Right lobe of liver (tissue), 6 donors: ENCODE data around the gene GRP. TPM values are rescaled to one million over a fixed set of nuclear protein-coding genes. Genes with fewer than 3 reads are reported as not detected.

ENCODE experiments used
- ATAC-seq, 4 donors: fragments of 200-7000 bp; cut with Tn5 transposase; one replicate each; pipeline ENCODE4 v1.9.1; 2020; ENCODE audit warnings: mild to moderate bottlenecking in 4 of 4, moderate library complexity in 4 of 4
- DNase-seq, 3 donors: peaks; one replicate each; pipeline ENCODE4 v3.0.0-alpha.2; 2020
- H3K27ac ChIP-seq, 3 donors: fragments of 200-600 bp; one replicate each; pipeline ENCODE4 v1.8.0; 2022
- H3K27me3 ChIP-seq, 2 donors: fragments of 200-600 bp; one replicate each; pipeline ENCODE4 v1.8.0; 2022
- H3K36me3 ChIP-seq, 4 donors: fragments of 200-600 bp; sonication (generic) in 1 of 4; one replicate each; pipeline versions ENCODE4 v1.5.1 to v1.8.0; 2017 to 2022; ENCODE audit warnings: control low read depth in 1 of 4
- H3K4me1 ChIP-seq, 4 donors: fragments of 200-600 bp; sonication (generic) in 1 of 4; one replicate each; pipeline versions ENCODE4 v1.5.1 to v1.8.0; 2017 to 2022; ENCODE audit warnings: control low read depth in 1 of 4
- H3K4me3 ChIP-seq, 3 donors: fragments of 200-600 bp; one replicate each; pipeline ENCODE4 v1.8.0; 2022
- H3K9me3 ChIP-seq, 4 donors: fragments of 200-600 bp; sonication (generic) in 1 of 4; one replicate each; pipeline versions ENCODE4 v1.5.1 to v1.8.0; 2017 to 2022; ENCODE audit warnings: control low read depth in 1 of 4
- POLR2A ChIP-seq: fragments of 450-650 bp; IDR thresholded peaks from one replicate; pipeline ENCODE4 v1.6.1; 2017; ENCODE audit warnings: antibody characterized with exemption, mild to moderate bottlenecking
- WGBS: methylation state at CpG from one replicate; pipeline ENCODE4 v1.1.6; 2018; ENCODE audit warnings: low coverage, low lambda C conversion rate; ENCODE audit not compliant: insufficient coverage; ENCODE audit errors: missing lambda C conversion rate; 5-methylcytosine and 5-hydroxymethylcytosine counted together
- intact Hi-C, 2 donors: fragments of 100-400 bp; cut with DNase I; formaldehyde crosslinking; loops; one replicate each; pipeline versions ENCODE4 v1.11.2 to v1.14.1; 2022
- total RNA-seq, 6 experiments: library from RNA; depleted of rRNA in 2 of 6; stranded (reverse); fragments of >200 nt in 2 of 6; fragmentation: NEBNext Ultra II Directional in 3 of 6; extraction: Animal tissue kit (Norgen Biotek cat#: 25700) in 3 of 6; gene quantifications; one replicate each; pipeline versions ENCODE4 v1.1.0 to v1.2.4, GENCODE V29; 2016 to 2023
- TF ChIP-seq, protein P1 (sequence below), 4 donors: fragments of 200-600 bp in 3 of 4; fragments of 450-650 bp in 1 of 4; IDR thresholded peaks; one replicate each; pipeline versions ENCODE4 v1.5.1 to v1.8.0; 2016 to 2022; ENCODE audit warnings: antibody characterized with exemption in 4 of 4, mild to moderate bottlenecking in 2 of 4
- donor health status: DM: no; HTN: yes; CAD: no.
- donor health status: DM: no; HTN: no; CAD: no.
- donor health status: DM: no; HTN: no; CAD: no.
- donor health status: DM: no; HTN: yes; CAD: no.
- donor health status: DM: no; HTN: yes; CAD: no.

GRP gene
- total RNA-seq, 6 experiments from 2014 or later: not detected

DNA sequence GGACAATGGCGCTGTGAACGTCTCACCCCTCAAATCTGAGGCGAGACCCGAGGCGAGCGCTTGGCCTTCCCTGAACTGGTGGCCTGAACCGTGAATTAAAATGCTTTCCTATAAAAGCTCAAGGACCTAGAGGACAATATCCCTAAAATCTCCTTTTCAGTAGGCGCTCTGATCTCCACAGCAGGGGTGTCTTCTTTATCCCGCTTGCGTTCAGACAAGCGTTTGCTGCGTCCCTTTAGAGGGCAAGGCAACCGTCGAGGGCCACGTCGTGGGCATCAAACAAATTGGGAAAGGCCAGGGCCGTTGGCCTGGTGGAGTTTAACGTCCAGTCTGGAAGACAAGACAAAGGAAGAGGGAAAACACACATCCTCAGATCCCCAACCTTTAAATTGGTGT lies 54.6 kb downstream of the GRP start:
- no peaks in the 10 kb centered on the region for H3K9me3 ChIP-seq
- H3K27ac ChIP-seq: no peak overlapping the region
- H3K36me3 ChIP-seq: no peaks in the 10 kb centered on the region
- DNase-seq: no peak
- no peak for ATAC-seq
- WGBS: 18% methylated on average over 12 of the region's 18 CpGs
- H3K4me3 ChIP-seq: no peak overlapping the region
- H3K4me1 ChIP-seq: peaks cover 0 to 20% (median 2%) of the 10 kb centered on the region in 4 donors
- intact Hi-C loops: no loop called here
- H3K27me3 ChIP-seq: peaks cover 11 to 50% of the 10 kb centered on the region in 2 donors
- TF ChIP-seq, protein P1, sequence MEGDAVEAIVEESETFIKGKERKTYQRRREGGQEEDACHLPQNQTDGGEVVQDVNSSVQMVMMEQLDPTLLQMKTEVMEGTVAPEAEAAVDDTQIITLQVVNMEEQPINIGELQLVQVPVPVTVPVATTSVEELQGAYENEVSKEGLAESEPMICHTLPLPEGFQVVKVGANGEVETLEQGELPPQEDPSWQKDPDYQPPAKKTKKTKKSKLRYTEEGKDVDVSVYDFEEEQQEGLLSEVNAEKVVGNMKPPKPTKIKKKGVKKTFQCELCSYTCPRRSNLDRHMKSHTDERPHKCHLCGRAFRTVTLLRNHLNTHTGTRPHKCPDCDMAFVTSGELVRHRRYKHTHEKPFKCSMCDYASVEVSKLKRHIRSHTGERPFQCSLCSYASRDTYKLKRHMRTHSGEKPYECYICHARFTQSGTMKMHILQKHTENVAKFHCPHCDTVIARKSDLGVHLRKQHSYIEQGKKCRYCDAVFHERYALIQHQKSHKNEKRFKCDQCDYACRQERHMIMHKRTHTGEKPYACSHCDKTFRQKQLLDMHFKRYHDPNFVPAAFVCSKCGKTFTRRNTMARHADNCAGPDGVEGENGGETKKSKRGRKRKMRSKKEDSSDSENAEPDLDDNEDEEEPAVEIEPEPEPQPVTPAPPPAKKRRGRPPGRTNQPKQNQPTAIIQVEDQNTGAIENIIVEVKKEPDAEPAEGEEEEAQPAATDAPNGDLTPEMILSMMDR (IDR thresholded peaks at IDR 0.05): no peak

DNA sequence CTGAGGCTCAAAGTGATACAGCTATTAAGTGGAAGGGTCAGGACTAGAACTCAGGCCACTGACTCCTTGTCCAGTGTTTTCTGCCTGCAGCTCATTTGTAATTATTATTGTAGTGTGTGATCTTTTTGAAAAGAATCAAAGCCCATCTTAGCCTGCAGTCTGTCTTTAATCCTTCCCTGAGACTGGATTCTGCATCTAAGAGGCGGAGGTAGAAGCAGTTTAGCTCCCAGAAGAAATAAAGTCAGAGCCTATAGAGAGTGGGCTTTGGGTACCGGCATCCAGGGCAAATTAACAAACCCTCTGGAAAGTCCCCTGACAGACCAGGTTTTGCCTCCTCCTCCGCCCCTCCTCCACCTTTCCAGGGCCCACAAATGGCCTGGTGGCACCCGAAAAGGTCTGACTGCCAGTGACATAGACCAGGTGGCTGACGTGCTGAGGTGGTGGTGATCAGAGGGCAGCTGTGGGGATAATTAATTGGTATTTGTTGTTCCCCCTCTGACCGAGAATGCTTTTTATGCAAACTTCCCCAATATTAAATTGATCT lies 55.5 kb downstream of the GRP start:
- 14% methylated on average over 5 of the region's 6 CpGs for WGBS
- ATAC-seq (no peak), DNase-seq (no peak)
- no peak overlapping the region for H3K4me3 ChIP-seq
- no peaks in the 10 kb centered on the region for H3K9me3 ChIP-seq
- peaks cover 11 to 46% of the 10 kb centered on the region in 2 donors for H3K27me3 ChIP-seq
- TF ChIP-seq POLR2A: no peak
- TF ChIP-seq, protein P1 (IDR thresholded peaks at IDR 0.05): no peak
- no peak overlapping the region for H3K27ac ChIP-seq
- no peaks in the 10 kb centered on the region for H3K36me3 ChIP-seq
- peaks cover 0 to 20% (median 2%) of the 10 kb centered on the region in 4 donors for H3K4me1 ChIP-seq
- intact Hi-C loops: no loop called here

DNA sequence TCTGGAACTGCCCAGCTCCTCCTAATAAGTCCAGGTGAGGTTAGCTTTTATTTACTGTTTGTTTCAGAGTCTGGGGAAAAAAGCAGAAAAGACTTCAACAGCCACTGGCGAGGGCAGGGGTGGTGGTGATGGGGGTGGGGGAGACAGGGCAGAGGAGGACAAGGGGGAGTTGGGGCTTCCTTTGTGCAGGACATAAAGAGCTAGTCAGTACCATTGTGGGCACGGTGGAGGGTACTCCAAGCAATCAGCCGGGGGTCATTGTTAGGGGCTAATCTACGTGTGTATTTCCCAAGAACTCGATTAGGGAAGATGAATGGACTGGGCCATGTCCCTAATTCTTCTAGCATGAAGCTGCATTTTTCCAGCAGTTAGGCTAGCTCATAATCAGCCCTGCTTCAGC lies 56.1 kb downstream of the GRP start:
- WGBS: 18% methylated on average over 4 of the region's 5 CpGs
- no peak overlapping the region for H3K27ac ChIP-seq
- H3K36me3 ChIP-seq: no peaks in the 10 kb centered on the region
- TF ChIP-seq POLR2A: no peak
- TF ChIP-seq, protein P1 (IDR thresholded peaks at IDR 0.05): no peak
- peaks cover 10 to 41% of the 10 kb centered on the region in 2 donors for H3K27me3 ChIP-seq
- DNase-seq (no peak), ATAC-seq (no peak)
- H3K9me3 ChIP-seq: no peaks in the 10 kb centered on the region
- intact Hi-C loops: no loop called here
- peaks cover 0 to 20% (median 2%) of the 10 kb centered on the region in 4 donors for H3K4me1 ChIP-seq
- H3K4me3 ChIP-seq: no peak overlapping the region

DNA sequence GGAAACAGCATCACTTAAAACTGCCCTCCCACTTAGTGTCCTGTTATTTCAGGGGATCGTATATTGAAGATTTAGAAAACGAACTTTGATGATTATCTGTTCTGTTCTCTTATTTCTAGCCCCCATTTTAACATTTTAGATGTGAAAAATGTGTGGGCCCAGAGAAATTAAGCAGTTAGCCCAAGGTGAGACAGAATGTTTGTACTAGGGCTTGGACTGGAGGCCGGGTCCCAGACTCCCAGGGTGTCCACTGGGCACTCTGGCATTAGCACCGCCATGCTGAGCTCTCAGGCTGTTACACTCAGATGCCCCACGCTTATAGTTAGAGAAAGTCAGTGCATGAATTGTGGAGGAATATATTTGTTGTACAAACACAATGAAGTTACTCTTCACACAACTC lies 58.8 kb downstream of the GRP start:
- H3K4me3 ChIP-seq: no peak overlapping the region
- ATAC-seq (no peak), DNase-seq (no peak)
- peaks cover 0 to 13% of the 10 kb centered on the region in 2 donors for H3K27me3 ChIP-seq
- H3K9me3 ChIP-seq: no peaks in the 10 kb centered on the region
- TF ChIP-seq POLR2A: no peak
- TF ChIP-seq, protein P1 (IDR thresholded peaks at IDR 0.05): no peak
- peaks cover 0 to 1% (median 0%) of the 10 kb centered on the region in 4 donors for H3K4me1 ChIP-seq
- WGBS: 56% methylated on average over 5 of the region's 5 CpGs
- no peaks in the 10 kb centered on the region for H3K36me3 ChIP-seq
- intact Hi-C loops: no loop called here
- no peak overlapping the region for H3K27ac ChIP-seq

DNA sequence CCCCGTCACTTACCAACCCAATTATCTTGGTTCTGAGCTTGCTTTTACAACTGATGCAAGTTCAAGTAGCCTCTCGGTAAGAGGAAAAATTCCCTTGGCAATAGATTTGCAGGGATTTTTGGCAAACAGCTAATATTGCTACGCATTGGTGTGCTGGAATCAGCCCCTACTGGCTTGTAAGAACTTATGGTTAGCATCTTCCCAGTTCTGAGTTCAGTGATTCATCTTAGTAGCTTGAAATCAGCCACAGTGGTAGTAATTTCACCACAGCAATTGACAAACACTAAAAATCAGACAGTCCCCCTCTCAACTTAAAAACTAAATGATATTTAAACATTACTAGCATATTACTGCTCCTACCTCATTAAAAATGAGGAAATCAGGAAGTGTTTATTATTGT lies 59.2 kb downstream of the GRP start:
- 58% methylated on average over 3 of the region's 3 CpGs for WGBS
- DNase-seq (no peak), ATAC-seq (no peak)
- H3K9me3 ChIP-seq: no peaks in the 10 kb centered on the region
- TF ChIP-seq, protein P1 (IDR thresholded peaks at IDR 0.05): no peak
- TF ChIP-seq POLR2A: no peak
- intact Hi-C loops: no loop called here
- H3K4me3 ChIP-seq: no peak overlapping the region
- H3K27ac ChIP-seq: no peak overlapping the region
- H3K36me3 ChIP-seq: no peaks in the 10 kb centered on the region
- H3K4me1 ChIP-seq: no peaks in the 10 kb centered on the region
- H3K27me3 ChIP-seq: peaks cover 0 to 9% of the 10 kb centered on the region in 2 donors
